Hepatocyte (in vitro differentiated cells): ENCODE measurements around the gene SLC9B2. TPM values are rescaled to one million over a fixed set of nuclear protein-coding genes. Genes with fewer than 3 reads are reported as not detected.

Experiments
- DNase-seq: peaks from one replicate; pipeline ENCODE4 v3.0.0-alpha.2; 2016; ENCODE audit warnings: low spot score
- H2AFZ ChIP-seq: fragments of 200-600 bp; sonication (generic); 2 replicates; pipeline ENCODE4 v1.6.0; 2016; ENCODE audit warnings: antibody characterized with exemption, mild to moderate bottlenecking
- H3K27ac ChIP-seq: fragments of 200-600 bp; sonication (generic); 2 replicates; pipeline ENCODE4 v1.5.1; 2016; ENCODE audit warnings: mild to moderate bottlenecking
- H3K27me3 ChIP-seq: fragments of 200-600 bp; sonication (generic); 2 replicates; pipeline ENCODE4 v1.6.1; 2016
- H3K36me3 ChIP-seq: fragments of 200-600 bp; sonication (generic); replicated peaks from 2 replicates; pipeline ENCODE4 v1.5.1; 2016; ENCODE audit warnings: low read depth; ENCODE audit not compliant: insufficient read depth
- H3K4me1 ChIP-seq: fragments of 200-600 bp; sonication (generic); 2 replicates; pipeline ENCODE4 v1.5.1; 2016; ENCODE audit warnings: mild to moderate bottlenecking, moderate library complexity; ENCODE audit not compliant: insufficient read depth
- H3K4me2 ChIP-seq: fragments of 200-600 bp; sonication (generic); 2 replicates; pipeline ENCODE4 v1.6.0; 2016
- H3K4me3 ChIP-seq: fragments of 200-600 bp; sonication (generic); 2 replicates; pipeline ENCODE4 v1.5.1; 2016; ENCODE audit warnings: mild to moderate bottlenecking
- H3K79me2 ChIP-seq: fragments of 200-600 bp; sonication (generic); 2 replicates; pipeline ENCODE4 v1.6.0; 2017; ENCODE audit warnings: mild to moderate bottlenecking
- H3K9me2 ChIP-seq: fragments of 200-600 bp; sonication (generic); replicated peaks from 2 replicates; pipeline ENCODE4 v1.6.0; 2017; ENCODE audit warnings: mild to moderate bottlenecking; ENCODE audit not compliant: insufficient read depth
- H3K9me3 ChIP-seq: fragments of 200-600 bp; sonication (generic); 2 replicates; pipeline ENCODE4 v1.5.1; 2016; ENCODE audit warnings: low read depth, mild to moderate bottlenecking
- H4K20me1 ChIP-seq: fragments of 200-600 bp; sonication (generic); 2 replicates; pipeline ENCODE4 v1.6.0; 2016; ENCODE audit warnings: mild to moderate bottlenecking; ENCODE audit not compliant: insufficient read depth, poor library complexity, severe bottlenecking
- CTCF ChIP-seq: fragments of 200-600 bp; sonication (generic); IDR thresholded peaks from 2 replicates; pipeline ENCODE4 v1.5.1; 2016; ENCODE audit warnings: antibody characterized with exemption, mild to moderate bottlenecking; ENCODE audit not compliant: poor library complexity
- EZH2 ChIP-seq: fragments of 200-600 bp; sonication (generic); IDR thresholded peaks from 2 replicates; pipeline ENCODE4 v1.6.1; 2016; ENCODE audit warnings: antibody characterized with exemption, mild to moderate bottlenecking, borderline replicate concordance
- EZH2phosphoT487 ChIP-seq: fragments of 200-600 bp; sonication (generic); IDR thresholded peaks from one replicate; pipeline ENCODE4 v1.6.1; 2018; ENCODE audit warnings: antibody characterized with exemption, mild to moderate bottlenecking, low read depth, moderate library complexity; ENCODE audit not compliant: unreplicated experiment, severe bottlenecking
- WGBS: methylation state at CpG from one replicate; pipeline ENCODE4 v1.1.6; 2016; ENCODE audit warnings: low lambda C conversion rate; ENCODE audit errors: missing lambda C conversion rate; 5-methylcytosine and 5-hydroxymethylcytosine counted together
- polyA plus RNA-seq: library from polyadenylated mRNA; unstranded; fragments of >200 nt; fragmentation: Nextera tagmentation; extraction: Ambion mirVana; gene quantifications from 2 replicates; pipeline ENCODE4 v1.2.1, GENCODE V29; 2016
- total RNA-seq: library from RNA; depleted of rRNA; stranded (reverse); fragments of >200 nt; gene quantifications from 2 replicates; pipeline ENCODE4 v1.2.3, GENCODE V29; 2014

The SLC9B2 gene
- total and polyA plus RNA-seq, 2 experiments from 2014 or later = 13.8 to 20.5 TPM

GRCh38 chr4:103097112-103097511 lies 20.6 kb upstream of the SLC9B2 start:
- Histone ChIP-seq H3K4me1 (peaks cover 20% of the 10 kb centered on the region), H3K4me2 (peak overlapping the region; percentile 78), H3K36me3 (no peaks in the 10 kb centered on the region), H4K20me1 (no peaks in the 10 kb centered on the region), H3K4me3 (no peak overlapping the region), H3K27me3 (no peaks in the 10 kb centered on the region), H3K27ac (no peak overlapping the region), H3K9me2 (no peaks in the 10 kb centered on the region), H3K79me2 (peaks cover 44% of the 10 kb centered on the region), H3K9me3 (no peaks in the 10 kb centered on the region), H2AFZ (no peak overlapping the region)
- 61% methylated on average over 2 of the region's 2 CpGs for WGBS
- peak; percentile 14 for DNase-seq
- TF ChIP-seq EZH2 (no peak), EZH2phosphoT487 (no peak), CTCF (no peak)

GRCh38 chr4:103095080-103095479 lies 18.5 kb upstream of the SLC9B2 start:
- WGBS = 83% methylated on average over 3 of the region's 3 CpGs
- H3K4me2 ChIP-seq = no peak overlapping the region
- H3K4me1 ChIP-seq = peaks cover 20% of the 10 kb centered on the region

DNA sequence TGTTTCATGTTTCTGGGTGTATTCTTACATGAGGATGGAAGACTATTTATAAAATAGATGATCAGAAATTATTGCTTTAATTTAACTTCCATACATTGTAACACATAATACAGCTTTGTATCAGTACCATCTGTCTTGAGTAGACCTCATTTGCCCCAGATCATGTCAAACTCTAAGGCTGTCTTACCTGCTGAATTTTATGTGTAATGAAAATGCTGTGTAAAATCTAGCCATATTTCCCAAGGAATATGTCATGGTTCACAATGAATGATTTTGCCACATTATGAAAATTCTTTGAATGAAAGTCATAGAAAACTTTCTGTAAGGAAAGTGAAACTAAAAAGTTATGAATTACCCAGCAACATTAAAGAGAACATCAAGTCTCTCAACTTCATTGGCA lies 15.7 kb upstream of the SLC9B2 start:
- no peaks in the 10 kb centered on the region for H3K9me3 ChIP-seq
- no peak overlapping the region for H3K4me2 ChIP-seq
- no peak overlapping the region for H3K4me3 ChIP-seq
- H3K36me3 ChIP-seq = no peaks in the 10 kb centered on the region
- H3K9me2 ChIP-seq = no peaks in the 10 kb centered on the region
- peaks cover 6% of the 10 kb centered on the region for H3K4me1 ChIP-seq
- H4K20me1 ChIP-seq = no peaks in the 10 kb centered on the region
- no peak overlapping the region for H2AFZ ChIP-seq
- H3K27ac ChIP-seq = no peak overlapping the region
- no peaks in the 10 kb centered on the region for H3K27me3 ChIP-seq
- peaks cover 28% of the 10 kb centered on the region for H3K79me2 ChIP-seq
- DNase-seq = no peak
- TF ChIP-seq EZH2phosphoT487 (no peak), CTCF (no peak), EZH2 (no peak)

More at GRCh38 chr4:103095080-103095479, 18.5 kb upstream of the SLC9B2 start:
- no peaks in the 10 kb centered on the region for H4K20me1 ChIP-seq
- H3K4me3 ChIP-seq = no peak overlapping the region
- no peak for TF ChIP-seq EZH2
- no peak for TF ChIP-seq EZH2phosphoT487
- no peak for TF ChIP-seq CTCF
- H3K36me3 ChIP-seq = no peaks in the 10 kb centered on the region
- H3K27me3 ChIP-seq = no peaks in the 10 kb centered on the region
- H3K9me2 ChIP-seq = no peaks in the 10 kb centered on the region
- no peak overlapping the region for H3K27ac ChIP-seq
- H3K9me3 ChIP-seq = no peaks in the 10 kb centered on the region
- DNase-seq = no peak
- H3K79me2 ChIP-seq = peaks cover 44% of the 10 kb centered on the region
- H2AFZ ChIP-seq = no peak overlapping the region

DNA sequence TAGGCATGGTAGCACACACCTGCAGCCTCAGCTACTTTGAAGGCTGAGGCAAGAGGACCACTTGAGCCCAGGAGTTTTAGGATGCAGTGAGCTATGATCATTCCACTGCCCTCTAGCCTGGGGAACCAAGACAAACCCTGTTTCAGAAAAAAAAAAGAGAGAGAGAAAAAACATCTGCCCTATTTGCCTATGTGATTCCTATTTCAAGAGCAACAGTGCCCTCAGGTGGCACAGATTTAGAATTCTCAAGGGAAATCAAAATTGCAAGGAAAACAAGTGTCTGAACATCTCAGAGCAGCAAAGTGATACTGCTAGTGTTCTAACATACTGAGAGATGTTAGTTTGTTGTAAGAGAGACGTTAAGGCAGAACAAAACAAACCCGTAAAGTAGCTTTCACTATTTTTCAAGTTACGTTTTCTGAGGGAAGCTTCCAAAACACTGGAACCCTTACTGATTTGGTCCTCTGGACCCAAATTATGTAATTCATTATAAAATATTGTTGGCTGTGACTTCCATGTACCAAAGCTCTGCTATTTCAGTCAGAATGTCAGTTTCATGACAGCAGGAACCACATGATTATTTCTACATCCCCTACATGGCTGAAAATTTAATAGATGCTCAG lies 15.2 kb upstream of the SLC9B2 start:
- peak; percentile 61 for DNase-seq
- no peak overlapping the region for H3K4me2 ChIP-seq
- no peaks in the 10 kb centered on the region for H4K20me1 ChIP-seq
- no peaks in the 10 kb centered on the region for H3K36me3 ChIP-seq
- H3K79me2 ChIP-seq = peaks cover 23% of the 10 kb centered on the region
- H3K4me3 ChIP-seq = no peak overlapping the region
- H3K9me2 ChIP-seq = no peaks in the 10 kb centered on the region
- peaks cover 5% of the 10 kb centered on the region for H3K4me1 ChIP-seq
- WGBS = 65% methylated on average over 3 of the region's 3 CpGs
- H3K27ac ChIP-seq = no peak overlapping the region
- no peaks in the 10 kb centered on the region for H3K9me3 ChIP-seq
- no peaks in the 10 kb centered on the region for H3K27me3 ChIP-seq
- no peak overlapping the region for H2AFZ ChIP-seq
- TF ChIP-seq EZH2 (no peak), EZH2phosphoT487 (no peak), CTCF (peak; percentile 66)
